ENCODE results near the gene FETUB. TPM values are rescaled to one million over a fixed set of nuclear protein-coding genes. Genes with fewer than 3 reads are reported as not detected.
"Not testable (repeated sequence)": the region's sequence is repeated elsewhere in the genome, so short reads cannot be mapped to it uniquely, and the experiment has no call there.

The FETUB gene
- total RNA-seq, 3 donors from 2014 or later (not counting 1 experiment from before 2014, with no cell fraction given), result not detected

GRCh38 chr3:186680869-186681268, 40.7 kb downstream of the FETUB start:
- no peaks in the 10 kb centered on the region for H3K36me3 ChIP-seq (ENCODE audit: control insufficient read depth, insufficient read depth, low read length)
- Mint-ChIP-seq H3K4me1 (peaks cover 9 to 10% of the 10 kb centered on the region in 2 donors), H3K27ac (no peak overlapping the region), H3K9me3 (peaks cover 2 to 8% of the 10 kb centered on the region in 2 donors), H3K4me3 (no peak overlapping the region), H3K36me3 (peaks cover 8% of the 10 kb centered on the region), H3K27me3 (ENCODE audit: low read depth in 2 of 2) (peaks cover 56 to 88% of the 10 kb centered on the region in 2 donors)
- DNase-seq, result no peak
- no peak for TF ChIP-seq CTCF (IDR thresholded peaks at IDR 0.05)
- no peak overlapping the region for H3K4me3 ChIP-seq (ENCODE audit: low read length)
- no peak for ATAC-seq
- peaks cover 10% of the 10 kb centered on the region for H3K4me1 ChIP-seq (ENCODE audit: control insufficient read depth, insufficient read depth, low read length)
- H3K9me3 ChIP-seq (ENCODE audit: control insufficient read depth, insufficient read depth, low read length), result peaks cover 12% of the 10 kb centered on the region
- 85% methylated on average over 1 of the region's 1 CpG for WGBS (ENCODE audit: insufficient coverage)
- no peaks in the 10 kb centered on the region for H3K27me3 ChIP-seq (ENCODE audit: control insufficient read depth, insufficient read depth, low read length)
- intact Hi-C loops (cut with micrococcal nuclease), result no loop called here
- H3K27ac ChIP-seq (ENCODE audit: low read length), result no peak overlapping the region

GRCh38 chr3:186682812-186683211, 42.6 kb downstream of the FETUB start:
- 74% methylated on average over 3 of the region's 3 CpGs for whole genome bisulfite sequencing (ENCODE audit: insufficient coverage)
- TF ChIP-seq CTCF (IDR thresholded peaks at IDR 0.05), result no peak
- H3K9me3 Mint-ChIP-seq, result peaks cover 2 to 8% of the 10 kb centered on the region in 2 donors
- H3K27me3 Mint-ChIP-seq (ENCODE audit: low read depth in 2 of 2), result peaks cover 43 to 75% of the 10 kb centered on the region in 2 donors
- H3K4me3 Mint-ChIP-seq, result no peak overlapping the region
- Histone ChIP-seq H3K27ac (ENCODE audit: low read length) (no peak overlapping the region), H3K4me3 (ENCODE audit: low read length) (no peak overlapping the region), H3K36me3 (ENCODE audit: control insufficient read depth, insufficient read depth, low read length) (no peaks in the 10 kb centered on the region), H3K9me3 (ENCODE audit: control insufficient read depth, insufficient read depth, low read length) (peaks cover 12% of the 10 kb centered on the region), H3K4me1 (ENCODE audit: control insufficient read depth, insufficient read depth, low read length) (peaks cover 25% of the 10 kb centered on the region), H3K27me3 (ENCODE audit: control insufficient read depth, insufficient read depth, low read length) (no peaks in the 10 kb centered on the region)
- DNase-seq, result no peak
- no peak for ATAC-seq
- H3K27ac Mint-ChIP-seq, result no peak overlapping the region
- peaks cover 27 to 29% of the 10 kb centered on the region in 2 donors for H3K4me1 Mint-ChIP-seq
- intact Hi-C loops (cut with micrococcal nuclease), result no loop called here
- peaks cover 8% of the 10 kb centered on the region for H3K36me3 Mint-ChIP-seq

GRCh38 chr3:186683979-186684378, 43.8 kb downstream of the FETUB start:
- H3K4me3 Mint-ChIP-seq, result no peak overlapping the region

GRCh38 chr3:186686475-186686874, 46.3 kb downstream of the FETUB start:
- H3K27me3 ChIP-seq (ENCODE audit: control insufficient read depth, insufficient read depth, low read length); H3K36me3 ChIP-seq (ENCODE audit: control insufficient read depth, insufficient read depth, low read length); H3K27ac ChIP-seq (ENCODE audit: low read length); H3K9me3 Mint-ChIP-seq; H3K36me3 Mint-ChIP-seq; intact Hi-C loops (cut with micrococcal nuclease); H3K4me3 ChIP-seq (ENCODE audit: low read length): not testable (repeated sequence)
- DNase-seq (peak in 1 of 2 donors; percentile 26), ATAC-seq (peak; percentile 86 to 94 (median 87))
- Mint-ChIP-seq H3K27me3 (ENCODE audit: low read depth in 2 of 2) (peaks cover 42 to 54% of the 10 kb centered on the region in 2 donors), H3K4me1 (peaks cover 34 to 47% of the 10 kb centered on the region in 2 donors), H3K4me3 (peak overlapping the region; percentile 59), H3K27ac (peak overlapping the region; percentile 30 to 50)
- Histone ChIP-seq H3K4me1 (ENCODE audit: control insufficient read depth, insufficient read depth, low read length) (peaks cover 26% of the 10 kb centered on the region), H3K9me3 (ENCODE audit: control insufficient read depth, insufficient read depth, low read length) (peaks cover 12% of the 10 kb centered on the region)
- 40% methylated on average over 2 of the region's 2 CpGs for WGBS (ENCODE audit: insufficient coverage)

More at GRCh38 chr3:186683979-186684378, 43.8 kb downstream of the FETUB start:
- peaks cover 28 to 34% of the 10 kb centered on the region in 2 donors for H3K4me1 Mint-ChIP-seq
- intact Hi-C loops (cut with micrococcal nuclease), result no loop called here
- Histone ChIP-seq H3K4me3 (ENCODE audit: low read length) (no peak overlapping the region), H3K4me1 (ENCODE audit: control insufficient read depth, insufficient read depth, low read length) (peaks cover 25% of the 10 kb centered on the region), H3K27ac (ENCODE audit: low read length) (no peak overlapping the region), H3K27me3 (ENCODE audit: control insufficient read depth, insufficient read depth, low read length) (no peaks in the 10 kb centered on the region), H3K36me3 (ENCODE audit: control insufficient read depth, insufficient read depth, low read length) (no peaks in the 10 kb centered on the region), H3K9me3 (ENCODE audit: control insufficient read depth, insufficient read depth, low read length) (peaks cover 12% of the 10 kb centered on the region)
- H3K9me3 Mint-ChIP-seq, result peaks cover 2 to 8% of the 10 kb centered on the region in 2 donors
- WGBS (ENCODE audit: insufficient coverage), result 40% methylated on average over 3 of the region's 3 CpGs
- ATAC-seq (no peak), DNase-seq (no peak)
- H3K27ac Mint-ChIP-seq, result no peak overlapping the region
- no peak for TF ChIP-seq CTCF (IDR thresholded peaks at IDR 0.05)
- H3K36me3 Mint-ChIP-seq, result peaks cover 8% of the 10 kb centered on the region
- H3K27me3 Mint-ChIP-seq (ENCODE audit: low read depth in 2 of 2), result peaks cover 40 to 64% of the 10 kb centered on the region in 2 donors

Data from natural killer cell (primary cell).